Urothelium cell line (cell line): ENCODE data around the gene HMOX1.
"Not testable (repeated sequence)": the region's sequence is repeated elsewhere in the genome, so short reads cannot be mapped to it uniquely, and the experiment has no call there.

Experiments
- DNase-seq: peaks from one replicate; pipeline ENCODE4 v3.0.0; 2011; ENCODE audit warnings: low spot score, mixed read lengths
- FAIRE-seq: peaks from 2 replicates; lab custom pipeline; 2011; peaks lifted over from hg19 to GRCh38; lab: Jason Lieb, UNC

The HMOX1 gene

GRCh38 chr22:35378621-35379020 is 2.3 kb upstream of the HMOX1 start:
- DNase-seq = no peak
- FAIRE-seq = no peak

GRCh38 chr22:35379146-35379993 is 1.5 kb upstream of the HMOX1 start:
- DNase-seq = no peak
- no peak for FAIRE-seq

- FAIRE-seq (no peak), DNase-seq (no peak)
Observed at GRCh38 chr22:35380013-35380412, 883 bp upstream of the HMOX1 start.

GRCh38 chr22:35381424-35382009 is 621 bp downstream of the HMOX1 start:
- DNase-seq (peak; percentile 54), FAIRE-seq (no peak)

GRCh38 chr22:35383679-35384071 is 2.8 kb downstream of the HMOX1 start:
- DNase-seq (no peak), FAIRE-seq (peak; percentile 71)

- peak; percentile 95 for FAIRE-seq
- no peak for DNase-seq
Observed at GRCh38 chr22:35384527-35384926, 3.6 kb downstream of the HMOX1 start.

GRCh38 chr22:35384975-35385588 is 4.2 kb downstream of the HMOX1 start:
- DNase-seq (no peak), FAIRE-seq (no peak)

GRCh38 chr22:35386670-35387288 is 5.9 kb downstream of the HMOX1 start:
- FAIRE-seq (peak; percentile 95), DNase-seq (no peak)

GRCh38 chr22:35390933-35391332 is 10.0 kb downstream of the HMOX1 start:
- FAIRE-seq = no peak

GRCh38 chr22:35392357-35392756 is 11.5 kb downstream of the HMOX1 start:
- no peak for DNase-seq
- peak; percentile 62 for FAIRE-seq

More at GRCh38 chr22:35390933-35391332, 10.0 kb downstream of the HMOX1 start:
- no peak for DNase-seq

GRCh38 chr22:35393116-35394010 is 12.5 kb downstream of the HMOX1 start:
- FAIRE-seq (peak; percentile 77), DNase-seq (no peak)

GRCh38 chr22:35394011-35394312 is 13.1 kb downstream of the HMOX1 start:
- DNase-seq (no peak), FAIRE-seq (no peak)

- FAIRE-seq = peak; percentile 73
- DNase-seq = no peak
Observed at GRCh38 chr22:35394810-35395563, 14.1 kb downstream of the HMOX1 start.

- not testable (repeated sequence) for DNase-seq
- peak; percentile 91 for FAIRE-seq
Observed at GRCh38 chr22:35396622-35397021, 15.7 kb downstream of the HMOX1 start.

- FAIRE-seq = peak; percentile 78
- DNase-seq = no peak
Observed at GRCh38 chr22:35397095-35397904, 16.4 kb downstream of the HMOX1 start.

GRCh38 chr22:35398591-35398973 is 17.7 kb downstream of the HMOX1 start:
- DNase-seq (no peak), FAIRE-seq (no peak)

GRCh38 chr22:35399114-35399677 is 18.3 kb downstream of the HMOX1 start:
- DNase-seq = peak; percentile 75
- FAIRE-seq = no peak

- peak; percentile 100 for FAIRE-seq
Observed at GRCh38 chr22:35399678-35400500, 19.0 kb downstream of the HMOX1 start, which contains the start of gene MCM5. Gene MCM5 (plus strand): TSS chr22:35400140. CDS start chr22:35400439, 299 bp downstream.

More at GRCh38 chr22:35399678-35400500, 19.0 kb downstream of the HMOX1 start, which contains the start of gene MCM5:
- peak; percentile 100 for DNase-seq
